ENCODE data around the gene RAPGEF5.

- TF ChIP-seq POLR2AphosphoS5 (IDR thresholded peaks at IDR 0.05; ENCODE audit: low read depth, low read length) = no peak
- TF ChIP-seq ZBTB33 (IDR thresholded peaks at IDR 0.05; ENCODE audit: extremely low read depth, insufficient replicate concordance, low read length) = no peak
These were observed 100.3 kb downstream of the RAPGEF5 start for GRCh38 chr7:22256541-22257096.
